Hematopoietic multipotent progenitor cell treated with erythropoietin and hydrocortisone succinate and interleukin-3 and kit ligand, for 17 days (in vitro differentiated cells): ENCODE data around the gene AACS.
"Not testable (repeated sequence)": the region's sequence is repeated elsewhere in the genome, so short reads cannot be mapped to it uniquely, and the experiment has no call there.

Experiments
- DNase-seq: peaks from one replicate; pipeline ENCODE4 v3.0.0-alpha.2; 2015; ENCODE audit warnings: low spot score

Gene AACS

GRCh38 chr12:125124320-125124966, 59.2 kb downstream of the AACS start:
- DNase-seq: no peak

DNA sequence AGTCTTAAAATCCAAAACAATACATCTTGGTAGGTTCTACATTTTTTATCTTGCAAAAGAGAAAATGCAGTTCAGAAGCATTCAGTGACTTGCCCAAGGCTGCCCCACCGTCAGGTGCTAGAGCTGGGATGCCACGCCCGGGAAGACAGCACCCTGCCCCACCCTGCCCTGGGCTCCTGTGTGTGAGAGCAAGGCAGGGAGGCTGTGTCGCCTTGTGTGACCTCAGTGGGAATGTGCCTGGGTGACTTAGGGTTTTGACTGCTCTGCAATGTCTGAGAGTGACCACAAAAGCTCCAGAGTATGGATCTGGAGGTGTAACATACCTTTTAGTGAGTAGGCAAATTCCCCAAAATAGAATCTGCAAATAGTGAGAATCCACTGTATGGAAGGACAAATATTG, 60.0 kb downstream of the AACS start:
- DNase-seq: no peak

- no peak for DNase-seq
Observed at GRCh38 chr12:125128439-125129178, 63.4 kb downstream of the AACS start.

GRCh38 chr12:125129179-125129571, 63.9 kb downstream of the AACS start:
- DNase-seq: no peak

- no peak for DNase-seq
Observed at GRCh38 chr12:125129591-125130255, 64.5 kb downstream of the AACS start.

- DNase-seq: no peak
Observed at GRCh38 chr12:125131958-125132357, 66.7 kb downstream of the AACS start.

- no peak for DNase-seq
Observed at GRCh38 chr12:125132698-125133400, 67.6 kb downstream of the AACS start.

GRCh38 chr12:125133616-125134015, 68.4 kb downstream of the AACS start:
- DNase-seq: no peak

GRCh38 chr12:125134576-125134975, 69.3 kb downstream of the AACS start:
- DNase-seq: no peak

GRCh38 chr12:125135906-125136305, 70.7 kb downstream of the AACS start:
- DNase-seq: no peak

DNA sequence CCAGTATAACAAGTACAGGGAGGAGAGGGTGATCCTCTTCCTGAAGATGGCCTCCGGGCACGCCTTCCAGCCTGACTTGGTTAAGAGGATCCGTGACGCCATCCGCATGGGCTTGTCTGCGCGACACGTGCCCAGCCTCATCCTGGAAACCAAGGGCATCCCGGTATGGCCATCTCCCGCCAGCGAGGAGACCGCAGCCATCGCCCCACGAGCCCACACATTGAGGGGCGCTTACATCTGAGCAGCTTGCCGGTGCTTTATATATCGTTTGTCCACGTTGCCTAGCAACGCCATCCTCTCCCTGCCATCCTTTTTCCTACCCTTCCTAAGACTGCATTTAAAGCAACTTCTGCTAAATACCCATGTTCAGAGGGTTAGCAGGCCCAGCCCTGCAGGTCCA, 71.5 kb downstream of the AACS start:
- DNase-seq: no peak

DNA sequence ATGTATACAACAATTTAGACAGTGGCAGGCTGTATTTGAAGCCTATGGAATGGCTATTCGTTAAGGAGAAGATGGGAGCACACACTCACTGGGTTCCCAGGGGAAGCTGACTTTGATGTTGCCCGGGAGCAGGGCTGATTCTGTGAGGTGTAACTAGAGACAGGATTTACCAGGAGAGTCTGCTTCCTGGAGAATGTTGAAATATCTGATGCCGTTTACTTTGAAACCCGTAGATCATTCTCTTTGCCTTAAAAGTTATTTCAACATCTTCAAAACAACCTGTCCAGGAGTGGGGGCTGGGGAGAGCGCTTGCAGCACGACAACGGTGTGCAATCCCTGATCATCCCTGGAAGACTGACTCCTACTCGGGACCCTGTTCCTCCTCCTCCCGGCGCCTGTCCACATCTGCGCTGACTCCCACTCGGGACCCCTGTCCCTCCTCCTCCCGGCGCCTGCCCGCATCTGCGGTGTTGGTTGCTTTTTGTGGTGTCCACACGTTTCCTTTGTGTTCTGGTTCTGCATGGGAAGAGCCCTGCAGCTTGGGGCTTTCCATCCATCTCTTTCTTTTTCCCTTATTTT, 72.6 kb downstream of the AACS start:
- DNase-seq: no peak

DNA sequence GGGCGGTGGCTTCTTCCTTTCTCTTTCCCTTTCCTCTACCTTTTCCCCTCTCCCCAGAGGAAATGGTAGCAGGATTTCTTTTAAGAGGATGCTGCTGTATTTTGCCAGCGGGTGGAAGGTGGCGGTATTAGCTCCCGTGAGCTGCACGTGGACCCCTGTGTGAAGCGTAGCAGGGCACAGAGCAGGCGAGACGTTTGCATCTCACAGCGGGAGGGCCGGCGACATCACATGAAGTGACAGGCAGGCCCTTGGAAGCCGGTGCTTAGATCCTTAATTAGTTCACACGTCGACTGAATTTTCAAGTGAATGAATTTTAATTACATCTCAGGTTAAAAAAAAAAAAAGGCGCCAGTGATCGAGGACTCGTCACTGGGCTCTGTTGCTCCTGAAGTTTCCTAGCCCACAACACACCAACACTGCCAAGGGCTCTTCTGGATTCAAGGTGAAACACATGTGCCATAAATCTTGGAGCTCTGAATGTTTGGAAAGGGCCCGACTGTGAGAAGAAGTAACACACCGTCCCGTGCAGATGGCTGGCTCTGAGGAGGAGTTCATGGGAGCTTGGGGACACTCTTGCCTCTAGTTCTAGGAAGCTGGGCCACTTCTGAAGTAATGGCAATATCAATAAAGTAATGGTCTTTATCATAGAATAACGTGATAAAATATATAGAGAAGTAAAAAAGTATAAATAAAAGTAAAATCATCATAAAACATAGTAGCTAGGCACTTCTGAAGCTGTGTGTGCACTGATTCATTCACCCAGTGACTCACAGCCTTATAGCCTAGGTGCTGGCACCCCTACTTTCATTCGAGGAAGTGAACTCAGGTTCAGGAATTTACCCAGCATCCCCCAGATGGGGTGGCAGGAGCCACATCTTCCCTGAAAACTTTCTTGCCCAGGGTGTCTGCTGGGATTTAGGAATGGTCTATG, 75.3 kb downstream of the AACS start:
- no peak for DNase-seq

GRCh38 chr12:125141210-125141573, 76.0 kb downstream of the AACS start:
- not testable (repeated sequence) for DNase-seq

DNA sequence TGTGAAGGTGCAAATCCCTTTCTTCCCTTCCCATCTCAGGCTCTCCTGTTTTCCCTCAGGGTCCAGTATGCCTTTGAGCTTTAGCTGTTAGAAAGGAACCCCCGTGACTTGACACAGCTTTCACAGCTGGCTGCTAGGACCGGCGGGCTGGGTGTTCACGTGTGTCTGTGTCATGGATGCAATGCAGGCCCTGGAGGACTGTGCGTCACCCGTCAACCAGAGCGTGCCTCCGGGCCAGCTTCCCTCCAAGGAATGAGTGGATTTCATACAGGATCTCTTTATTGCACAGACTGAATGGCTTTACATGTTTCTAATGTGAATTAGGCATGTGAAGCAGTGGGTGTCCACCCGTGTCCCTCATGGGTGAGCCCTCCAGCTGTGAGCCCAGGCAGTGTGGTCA, 77.4 kb downstream of the AACS start:
- no peak for DNase-seq

GRCh38 chr12:125143491-125143890, 78.3 kb downstream of the AACS start:
- no peak for DNase-seq

GRCh38 chr12:125145196-125145595, 80.0 kb downstream of the AACS start:
- DNase-seq: no peak

DNA sequence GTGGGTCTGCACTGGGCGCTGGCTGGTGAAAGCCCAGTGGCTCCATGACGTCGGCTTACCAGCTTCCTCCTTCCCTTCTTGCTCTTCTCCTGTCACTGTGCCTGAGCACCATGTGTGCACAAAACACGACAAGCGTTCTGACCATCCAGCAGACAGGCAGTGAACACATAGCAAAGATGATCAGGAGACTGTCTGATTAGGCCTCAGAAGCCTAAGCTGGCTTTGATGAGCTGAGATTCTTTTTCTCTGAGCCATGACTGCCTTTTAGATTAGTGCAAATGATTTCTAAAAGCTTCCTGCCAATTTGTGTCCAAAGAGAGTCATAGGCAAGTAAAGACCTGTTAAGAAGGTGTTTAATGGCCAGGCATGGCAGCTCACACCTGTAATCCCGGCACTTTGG, 83.1 kb downstream of the AACS start:
- no peak for DNase-seq

DNA sequence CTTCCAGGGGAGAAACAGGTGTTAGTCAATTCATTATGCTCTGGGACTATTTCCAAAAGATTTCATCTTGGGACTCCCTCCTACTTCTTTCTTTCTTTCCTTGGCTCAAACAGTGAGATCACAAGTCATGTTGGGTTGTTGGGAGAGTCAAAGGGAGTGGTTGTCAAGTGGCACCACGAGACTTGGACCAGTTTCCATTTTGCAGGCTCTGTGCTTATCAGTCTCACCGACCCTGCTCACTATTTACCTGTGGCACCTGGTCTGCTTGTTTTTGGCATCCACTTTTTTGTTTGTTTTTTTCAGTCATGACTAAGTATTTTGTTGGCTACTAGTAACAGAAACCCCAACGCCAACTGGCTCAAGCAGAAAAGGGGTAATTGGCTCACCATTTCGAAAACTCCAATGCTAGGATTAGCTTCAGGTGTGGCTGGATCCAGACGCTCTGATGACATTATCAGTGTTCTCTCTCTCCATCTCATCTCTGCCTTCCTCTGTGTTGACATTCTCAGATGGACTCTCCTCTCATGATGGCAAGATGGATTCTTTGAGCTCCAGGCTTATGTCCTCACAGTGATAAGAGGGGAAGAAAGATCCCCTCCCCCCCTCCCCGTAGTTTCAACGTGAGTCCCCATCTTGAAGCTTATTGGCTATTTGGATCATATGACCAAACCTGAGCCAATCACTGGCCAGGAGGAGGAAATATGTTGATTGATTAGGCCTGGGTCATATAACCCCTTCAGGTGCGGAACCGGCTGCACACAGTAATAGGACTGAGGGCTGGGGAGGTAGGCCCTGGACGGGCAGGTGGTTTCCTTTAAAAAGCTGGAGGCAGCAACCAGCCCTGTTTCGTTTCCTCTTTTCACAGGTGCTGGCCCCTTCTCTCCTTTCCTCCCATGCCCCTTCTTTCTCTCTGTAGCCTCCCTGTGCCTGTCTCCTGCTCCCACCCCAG, 84.2 kb downstream of the AACS start:
- no peak for DNase-seq

DNA sequence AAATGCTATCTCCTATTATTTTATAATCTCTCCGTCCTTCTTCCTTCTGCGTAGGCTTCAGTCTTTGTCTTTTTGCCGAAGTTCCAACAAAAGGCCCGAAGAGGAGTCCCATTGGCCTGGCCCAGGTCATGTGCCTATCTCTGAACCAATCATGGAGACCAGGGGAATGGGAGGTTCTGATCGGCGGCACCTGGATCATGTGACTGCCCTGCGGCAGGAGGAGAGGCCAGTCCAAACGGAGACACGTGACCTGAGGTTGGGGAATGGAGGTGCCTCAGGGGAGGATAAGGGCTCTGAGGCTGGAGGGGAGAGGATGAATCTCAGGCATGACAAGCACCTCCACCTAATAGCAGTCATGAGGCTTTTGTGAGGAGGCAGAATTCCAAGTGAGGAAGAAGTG, 86.0 kb downstream of the AACS start:
- DNase-seq: no peak
